ENCODE data around the gene RAB17.

Gene RAB17

DNA sequence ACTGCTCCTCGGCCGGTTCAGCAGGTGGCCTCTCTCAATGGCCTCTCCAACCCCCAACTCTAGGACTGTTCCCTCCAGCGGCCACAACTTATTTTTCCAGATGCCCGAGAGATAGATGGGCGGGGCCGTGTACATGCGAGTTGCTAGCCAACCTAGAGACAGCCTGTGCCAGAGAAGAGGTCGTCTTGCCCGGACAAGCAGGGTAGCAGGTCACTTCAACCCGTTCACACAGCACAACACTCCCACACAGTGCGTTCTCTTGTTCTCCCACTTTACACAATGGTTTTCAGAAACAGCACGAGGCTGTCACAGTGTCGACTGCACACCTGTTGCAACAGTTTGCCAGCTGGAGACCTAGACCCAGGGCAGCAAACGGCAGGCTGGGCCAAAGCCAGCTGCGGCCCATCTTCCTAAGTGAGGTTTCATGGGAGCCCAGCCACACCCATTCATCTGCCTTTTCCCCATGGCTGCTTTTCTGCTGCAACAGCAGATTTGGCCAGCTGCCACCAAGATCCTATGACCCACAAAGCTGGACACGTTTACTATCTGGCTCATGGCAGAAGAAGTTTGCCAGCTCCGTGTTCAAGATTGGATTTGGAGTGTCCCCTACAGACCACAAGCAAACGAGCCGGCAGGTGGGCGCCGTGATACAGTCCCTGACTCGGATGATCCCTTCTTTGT lies 31.4 kb downstream of the RAB17 start:
- no peak for DNase-seq

DNA sequence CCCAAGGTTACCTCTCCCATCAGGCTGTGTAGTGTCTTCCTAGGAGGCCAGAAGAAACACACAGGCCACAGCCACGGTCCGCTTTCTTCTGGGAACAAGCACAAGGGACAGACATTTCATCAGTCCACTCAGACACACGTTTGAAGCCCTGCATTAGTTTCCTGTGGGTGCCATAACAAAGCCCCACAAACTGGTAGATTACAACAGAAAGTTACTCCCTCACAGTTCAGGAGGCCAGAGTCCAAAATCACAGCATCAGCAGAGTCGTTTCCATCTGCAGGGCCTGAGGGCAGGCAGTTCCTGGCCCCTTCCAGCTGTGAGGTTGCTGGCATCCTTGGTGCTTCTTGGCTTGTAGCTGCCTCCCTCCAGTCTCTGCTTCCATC lies 32.9 kb downstream of the RAB17 start:
- DNase-seq = no peak

DNA sequence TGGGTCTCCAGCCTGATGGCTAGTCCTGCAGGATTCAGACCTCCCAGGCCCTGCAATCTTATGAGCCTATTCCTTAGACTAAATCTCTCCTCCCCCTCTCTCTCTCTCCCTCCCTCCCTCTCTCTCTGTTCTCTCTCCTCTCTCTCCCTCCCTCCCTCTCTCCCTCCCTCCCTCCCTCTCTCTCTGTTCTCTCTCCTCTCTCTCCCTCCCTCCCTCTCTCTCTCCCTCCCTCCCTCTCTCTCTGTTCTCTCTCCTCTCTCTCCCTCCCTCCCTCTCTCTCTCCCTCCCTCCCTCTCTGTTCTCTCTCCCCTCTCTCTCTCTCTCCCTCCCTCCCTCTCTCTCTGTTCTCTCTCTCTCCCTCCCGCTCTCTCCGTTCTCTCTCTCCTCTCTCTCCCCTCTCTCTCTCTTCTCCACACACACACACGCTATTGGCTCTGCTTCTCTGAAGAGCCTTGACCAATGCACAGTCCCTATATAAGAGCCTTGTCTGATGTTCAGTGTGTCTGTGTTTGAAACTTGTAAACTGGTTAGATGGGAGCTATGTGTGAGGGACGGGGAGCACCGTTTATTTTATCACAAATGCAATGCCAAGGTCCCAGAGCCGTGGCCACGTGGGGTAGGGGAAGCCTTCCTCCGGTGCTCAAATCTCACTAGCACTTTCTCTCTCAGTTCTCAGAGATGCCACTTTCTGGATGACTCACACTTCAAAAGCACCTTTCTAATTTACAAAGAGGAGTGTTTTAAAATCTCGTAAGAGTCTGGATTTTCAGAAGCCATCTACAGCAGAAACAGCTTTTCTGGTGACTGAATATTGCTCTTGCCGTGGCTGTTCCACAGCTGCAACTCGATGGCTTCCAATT lies 33.5 kb downstream of the RAB17 start:
- no peak for DNase-seq

DNA sequence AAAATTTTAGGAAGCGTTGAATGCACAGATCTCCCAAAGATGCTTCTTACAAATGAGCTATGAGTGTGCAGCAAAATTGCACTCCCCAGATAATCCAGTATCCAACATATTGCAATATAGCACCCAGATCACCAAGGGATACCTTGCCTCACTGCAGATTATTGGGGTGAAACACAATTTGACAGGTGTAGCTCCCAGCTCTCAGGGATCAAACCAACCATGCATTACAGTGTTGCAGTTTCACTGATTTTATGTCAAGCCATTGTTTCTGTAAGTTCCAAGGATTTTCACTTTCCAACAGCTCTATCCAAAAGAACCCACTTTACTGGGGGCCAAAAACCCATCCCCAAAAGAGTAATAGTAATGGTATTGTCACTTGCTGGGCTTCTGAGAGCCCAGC lies 35.0 kb downstream of the RAB17 start:
- DNase-seq = no peak

DNA sequence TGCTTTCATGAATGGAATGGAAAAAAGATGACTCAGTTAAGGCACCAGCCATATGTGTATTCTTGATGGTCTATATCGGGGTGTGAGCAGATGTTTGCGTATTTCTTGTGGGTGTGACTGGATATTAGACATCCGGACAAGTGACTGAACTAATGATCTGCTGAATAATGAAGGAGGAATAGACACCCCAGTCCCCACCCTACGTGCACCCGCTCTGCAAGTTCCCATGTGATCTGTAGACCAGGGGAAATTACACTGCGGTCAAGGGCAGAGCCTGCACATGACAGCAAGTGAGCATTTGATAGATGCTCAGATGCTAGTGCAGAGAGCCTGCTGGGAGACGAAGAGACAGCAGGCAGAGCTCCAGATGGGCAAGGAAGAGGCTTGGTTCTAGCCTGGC lies 36.6 kb downstream of the RAB17 start:
- no peak for DNase-seq

DNA sequence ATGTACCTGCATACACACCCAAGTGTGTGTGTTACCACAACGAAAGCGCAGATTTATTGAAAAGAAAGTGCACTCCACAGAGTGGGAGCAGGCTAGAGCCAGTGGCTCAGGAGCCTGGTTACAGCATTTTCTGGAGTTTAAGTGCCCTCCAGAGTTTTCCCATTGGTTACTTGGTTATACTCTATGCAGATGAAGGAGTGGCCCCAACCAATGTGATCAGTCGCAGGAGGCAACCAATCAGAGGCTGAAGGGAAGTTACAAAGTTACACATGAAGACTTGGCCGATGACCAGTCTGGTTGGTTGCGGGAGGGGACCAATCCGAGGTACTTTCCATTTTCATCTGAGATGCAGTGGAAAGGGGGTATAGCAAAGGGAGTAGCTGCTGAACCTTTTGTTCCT lies 37.6 kb downstream of the RAB17 start:
- DNase-seq = no peak

DNA sequence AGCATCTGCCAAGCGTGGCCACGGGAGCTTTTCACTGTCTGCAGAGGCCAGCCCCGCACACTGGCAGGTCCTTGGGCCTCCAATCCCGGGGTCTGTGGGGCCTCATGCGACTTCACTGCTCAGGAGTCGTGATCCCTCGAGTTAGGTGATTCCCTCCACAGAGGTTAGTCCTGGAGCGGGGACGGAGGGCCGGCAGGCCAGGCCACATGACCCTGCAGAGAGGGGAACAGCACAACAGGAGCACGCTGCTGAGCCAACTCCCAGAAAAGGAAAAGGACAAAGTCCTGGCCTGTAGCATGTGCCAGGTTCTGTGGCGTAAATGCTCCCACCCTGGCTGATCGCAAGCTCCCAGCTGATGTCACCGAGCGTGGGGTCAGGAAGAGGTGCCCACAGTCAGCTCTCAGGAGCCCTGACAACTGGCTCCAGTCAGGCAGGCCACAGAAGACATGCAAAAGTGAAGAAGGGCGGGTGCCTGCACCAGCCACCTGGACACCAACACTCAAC lies 39.4 kb downstream of the RAB17 start:
- no peak for DNase-seq

DNA sequence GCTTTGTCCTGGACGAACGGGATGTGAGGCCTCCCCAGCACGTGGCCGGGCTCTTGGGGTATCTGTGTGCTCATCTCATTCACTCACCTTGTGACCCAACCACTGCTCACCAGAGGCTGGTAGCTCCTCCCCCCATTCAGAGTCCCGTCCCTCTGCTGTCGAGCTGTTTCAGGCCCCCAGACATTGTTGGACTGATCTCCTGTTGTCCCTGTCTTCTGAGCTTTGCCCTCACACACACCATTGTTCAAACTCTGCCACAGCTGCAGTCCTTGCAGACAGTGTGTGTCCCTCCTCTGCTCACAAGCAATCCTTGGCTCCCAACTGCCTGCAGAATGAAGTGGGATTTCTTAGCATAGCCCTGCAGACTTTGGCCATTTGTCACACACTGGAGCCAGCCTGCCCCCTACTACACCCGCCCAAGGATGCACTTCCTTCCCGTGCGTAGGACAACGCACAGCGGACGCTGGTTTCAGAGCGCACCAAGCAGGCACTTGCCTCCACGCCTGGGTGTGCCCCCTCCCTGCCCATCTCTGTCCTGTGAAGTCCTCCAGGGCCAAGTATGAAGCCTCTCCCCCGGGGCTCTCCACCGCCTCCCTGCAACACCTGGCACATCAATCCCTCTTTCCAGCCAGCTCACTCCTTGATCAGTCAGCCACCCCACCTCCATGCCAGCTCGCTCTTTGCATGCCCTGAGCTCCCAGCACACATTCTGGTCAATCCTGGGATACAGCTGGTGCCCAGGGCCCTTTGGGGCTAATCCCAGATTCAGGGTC lies 40.7 kb downstream of the RAB17 start:
- DNase-seq = no peak

DNA sequence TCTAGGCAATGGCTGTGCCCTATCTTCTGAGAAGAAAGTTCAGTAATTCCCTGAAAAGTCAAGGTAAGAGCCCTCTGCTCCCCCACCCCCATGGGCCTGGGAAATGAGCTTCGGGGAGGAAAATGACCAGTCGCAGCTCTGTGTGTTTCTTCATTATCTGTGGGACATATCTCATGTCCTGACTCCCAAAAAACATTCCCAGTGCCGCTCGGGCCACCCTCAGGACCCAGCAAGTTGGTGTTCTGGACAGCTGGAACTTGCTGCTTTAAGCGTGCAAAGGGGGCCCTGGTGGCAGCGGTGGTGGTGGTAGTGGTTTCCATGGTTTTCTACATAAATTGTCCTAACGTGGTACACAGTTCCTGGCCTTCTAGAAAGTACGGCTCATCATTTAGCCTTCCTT lies 41.3 kb downstream of the RAB17 start:
- no peak for DNase-seq

DNA sequence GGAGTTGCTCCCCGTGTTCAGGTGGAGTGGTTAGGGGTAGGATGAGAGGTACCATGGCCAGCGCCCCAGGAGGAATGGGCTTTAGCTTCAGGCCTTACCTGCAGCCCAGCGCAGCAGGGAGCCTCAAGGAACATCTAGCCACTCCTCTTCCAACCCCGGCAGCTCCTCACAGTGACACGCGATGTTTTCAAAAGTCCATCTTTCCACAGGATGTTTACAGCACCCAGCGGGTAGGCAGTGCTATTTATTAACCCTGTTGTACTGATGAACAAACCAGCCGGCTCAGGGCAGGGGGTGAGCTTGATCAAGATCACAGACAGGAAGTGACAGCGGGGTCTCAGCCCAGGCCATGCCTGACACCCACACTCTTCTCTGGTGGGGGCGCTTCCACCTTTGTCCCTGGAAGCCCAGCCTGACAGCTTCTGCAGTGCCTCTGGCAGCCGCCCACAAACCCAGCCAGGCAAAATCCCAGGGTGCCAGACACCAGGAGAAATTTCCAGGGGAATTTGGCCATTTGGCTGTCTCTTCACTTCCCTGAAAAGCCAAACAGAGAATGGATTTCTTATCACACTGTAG lies 42.6 kb downstream of the RAB17 start:
- no peak for DNase-seq

DNA sequence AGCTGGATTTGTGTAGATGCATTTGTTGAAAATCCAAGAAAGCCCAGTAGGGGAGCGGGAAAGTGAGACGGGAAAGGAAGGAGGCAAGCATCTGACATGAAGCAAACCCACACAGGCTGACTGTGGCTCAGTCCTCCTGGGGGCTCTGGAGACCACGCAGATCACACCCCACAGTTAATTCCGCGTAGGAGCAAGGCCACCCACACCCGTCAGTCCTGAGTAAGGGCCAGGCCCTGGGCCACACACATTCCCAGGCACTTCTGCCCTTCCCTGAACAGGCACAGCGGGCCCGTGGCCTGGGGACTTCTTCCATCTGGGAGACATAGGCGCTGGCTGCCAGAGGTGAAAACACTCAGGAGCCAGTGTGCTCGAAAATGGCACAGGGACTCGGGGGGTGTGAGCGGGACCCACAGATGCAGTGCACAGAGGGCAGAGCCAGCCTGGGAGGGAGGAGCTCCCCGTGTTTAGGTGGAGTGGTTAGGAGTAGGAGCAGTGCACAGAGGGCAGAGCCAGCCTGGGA lies 43.6 kb downstream of the RAB17 start:
- no peak for DNase-seq

DNA sequence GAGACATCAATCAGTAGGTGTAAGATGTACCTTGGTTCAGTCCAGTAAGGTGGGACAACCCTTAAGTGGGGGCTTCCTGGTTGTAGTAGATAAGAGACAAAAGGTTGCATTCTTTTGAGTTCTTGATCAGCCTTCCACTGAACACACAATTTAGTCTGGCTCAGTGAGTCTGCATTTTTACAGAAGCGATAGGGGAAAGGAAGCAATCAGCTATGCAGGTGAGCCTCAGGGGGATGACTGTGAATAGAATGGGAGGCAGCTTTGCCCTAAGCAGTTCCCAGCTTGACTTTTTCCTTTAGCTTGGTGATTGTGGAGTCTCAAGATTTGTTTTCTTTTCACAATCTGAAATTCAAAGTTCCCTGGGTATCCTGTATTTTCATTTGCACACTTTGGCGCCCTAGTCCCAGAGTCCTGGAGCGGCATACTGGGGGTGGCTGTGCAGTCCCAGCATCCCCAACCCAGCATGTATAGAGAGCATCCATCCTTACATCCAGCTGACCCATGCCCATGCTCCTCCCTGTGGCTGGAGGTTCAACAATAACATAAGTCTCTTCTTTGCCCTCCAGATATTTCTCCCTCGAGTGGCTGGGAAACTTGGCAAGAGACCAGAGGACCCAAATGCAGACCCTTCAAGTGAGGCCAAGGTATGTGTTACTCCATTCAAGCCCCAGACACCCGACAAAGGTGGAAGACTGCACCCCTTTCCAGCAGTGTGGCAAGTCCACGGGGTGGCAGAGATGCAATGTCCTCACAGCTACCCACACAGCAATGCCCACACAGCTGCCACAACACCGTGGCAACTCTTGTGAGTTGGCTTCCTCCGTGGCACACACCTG lies 44.3 kb downstream of the RAB17 start:
- no peak for DNase-seq

DNA sequence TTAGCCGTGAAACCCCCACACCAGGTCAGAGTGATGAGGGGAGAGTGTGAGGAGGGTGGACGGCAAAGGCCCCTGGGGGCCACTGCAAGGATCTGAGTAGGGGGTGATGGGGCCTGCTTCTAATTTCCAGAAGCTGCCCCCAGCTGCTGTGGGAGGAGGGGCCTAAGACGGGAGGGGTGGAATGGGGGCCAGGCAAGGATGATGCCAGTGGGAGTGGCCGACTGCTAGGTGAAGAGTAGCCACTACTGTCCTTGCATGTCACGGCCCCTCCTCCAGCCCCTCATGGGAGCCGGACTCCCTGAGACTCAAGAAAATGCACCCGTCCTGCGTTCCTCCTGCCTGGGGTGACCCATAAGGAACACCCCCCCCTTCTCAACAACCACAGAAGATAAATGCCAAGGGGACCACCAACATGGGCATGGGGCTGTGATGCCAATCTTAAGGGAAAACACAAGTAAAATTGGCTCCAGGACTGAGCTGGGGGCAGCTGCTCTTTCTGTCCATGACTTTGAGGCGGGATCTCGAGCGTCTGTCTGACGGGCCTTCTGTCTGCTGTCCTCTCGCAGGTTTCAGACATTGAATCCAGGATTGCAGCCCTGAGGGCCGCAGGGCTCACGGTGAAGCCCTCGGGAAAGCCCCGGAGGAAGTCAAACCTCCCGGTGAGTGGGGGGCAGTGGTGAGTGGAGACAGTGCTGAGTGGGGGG lies 48.4 kb downstream of the RAB17 start:
- DNase-seq = no peak

DNA sequence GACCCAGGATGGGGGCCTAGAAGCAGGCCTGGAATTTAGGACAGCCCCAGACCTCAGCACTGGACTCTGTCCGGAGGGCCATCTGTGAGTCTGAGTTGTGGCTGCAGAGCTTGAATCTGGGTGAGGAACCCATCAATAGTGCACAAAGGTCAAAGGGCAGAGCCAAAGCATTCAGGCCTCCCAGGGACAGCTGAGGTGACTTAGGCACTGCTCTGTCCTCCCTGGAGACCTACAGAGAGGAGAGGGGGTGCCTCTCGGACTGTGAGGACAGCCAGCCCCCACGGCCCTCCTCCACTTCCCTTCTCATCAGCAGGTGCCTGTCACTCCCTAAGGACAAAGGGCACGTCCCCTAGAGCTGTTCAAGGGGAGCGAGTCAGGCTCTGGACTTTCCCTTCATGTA lies 49.3 kb downstream of the RAB17 start:
- DNase-seq = no peak

DNA sequence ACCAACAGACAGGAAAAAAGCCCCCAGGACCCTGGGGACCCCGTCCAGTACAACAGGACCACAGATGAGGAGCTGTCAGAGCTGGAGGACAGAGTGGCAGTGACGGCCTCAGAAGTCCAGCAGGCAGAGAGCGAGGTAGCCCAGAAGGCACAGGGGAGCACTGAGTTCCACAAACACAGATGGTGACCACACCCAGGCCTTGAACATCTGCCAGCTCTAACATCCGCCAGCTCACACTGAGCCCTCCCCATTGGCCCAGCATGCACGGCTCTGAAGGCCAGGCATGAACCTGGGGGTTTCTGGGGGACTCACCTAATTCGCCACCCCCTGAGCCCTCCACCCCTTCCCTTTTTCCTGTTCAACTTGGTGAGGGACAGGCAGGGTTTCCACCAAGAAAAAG lies 49.7 kb downstream of the RAB17 start:
- no peak for DNase-seq

DNA sequence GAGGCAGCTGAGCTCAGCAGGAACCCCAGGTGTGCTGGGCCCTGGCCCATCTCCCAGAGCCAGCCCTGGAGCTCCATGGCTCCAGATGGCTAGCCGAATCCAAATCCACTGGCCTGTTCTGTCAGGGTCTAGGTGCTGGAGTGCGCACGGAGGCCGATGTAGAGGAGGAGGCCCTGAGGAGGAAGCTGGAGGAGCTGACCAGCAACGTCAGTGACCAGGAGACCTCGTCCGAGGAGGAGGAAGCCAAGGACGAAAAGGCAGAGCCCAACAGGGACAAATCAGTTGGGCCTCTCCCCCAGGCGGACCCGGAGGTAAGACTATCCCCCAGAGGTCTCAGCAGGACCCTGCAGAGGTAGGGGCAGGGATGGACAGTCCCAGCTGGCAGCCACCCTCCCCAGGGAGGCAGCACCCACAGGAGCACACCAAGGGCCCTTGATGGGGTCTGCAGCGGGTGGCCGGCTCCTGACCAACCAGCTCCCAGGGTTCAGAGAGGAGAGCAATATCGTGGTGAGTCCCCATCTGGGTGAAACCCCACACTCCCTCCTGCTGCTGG lies 50.2 kb downstream of the RAB17 start:
- no peak for DNase-seq

DNA sequence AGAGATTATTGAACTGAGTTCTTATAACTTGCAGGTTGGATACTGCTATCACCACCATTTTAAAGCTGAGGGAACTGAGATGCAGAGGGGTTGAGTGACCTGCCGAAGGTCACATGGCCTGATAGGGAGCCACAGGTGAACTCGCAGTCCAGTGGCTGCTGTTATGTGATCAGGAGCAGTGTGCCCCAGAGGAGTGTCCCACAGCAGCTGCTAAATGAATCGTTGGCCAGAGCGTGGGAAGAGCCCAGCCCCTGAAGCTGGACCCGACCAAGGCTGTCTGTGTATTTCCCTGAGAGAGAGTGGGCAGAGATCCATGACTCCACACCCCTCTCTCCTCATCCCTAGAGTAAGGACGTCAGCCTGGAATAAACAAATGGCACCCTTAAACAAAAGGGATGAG lies 50.9 kb downstream of the RAB17 start:
- DNase-seq = no peak

DNA sequence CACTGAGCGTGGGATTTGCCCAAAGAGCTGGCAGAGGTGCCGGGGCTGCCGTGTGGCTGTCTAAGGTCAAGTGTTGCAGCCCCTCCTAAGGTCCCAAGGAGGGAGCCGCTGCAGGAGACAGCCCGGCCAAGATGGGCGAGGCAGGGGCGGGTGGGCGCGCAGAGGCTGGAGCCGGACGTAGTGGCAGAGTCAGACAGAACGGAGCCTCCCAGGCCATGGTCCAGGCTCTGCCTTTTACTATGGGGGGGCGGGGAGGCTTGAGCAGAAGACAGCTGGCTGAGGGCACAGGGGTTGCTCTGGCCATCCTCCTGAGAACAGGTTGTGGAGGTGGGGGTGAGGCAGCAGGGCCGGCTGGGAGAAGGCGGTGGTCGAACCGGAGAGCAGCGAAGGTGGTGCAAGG lies 51.6 kb downstream of the RAB17 start:
- DNase-seq = no peak

DNA sequence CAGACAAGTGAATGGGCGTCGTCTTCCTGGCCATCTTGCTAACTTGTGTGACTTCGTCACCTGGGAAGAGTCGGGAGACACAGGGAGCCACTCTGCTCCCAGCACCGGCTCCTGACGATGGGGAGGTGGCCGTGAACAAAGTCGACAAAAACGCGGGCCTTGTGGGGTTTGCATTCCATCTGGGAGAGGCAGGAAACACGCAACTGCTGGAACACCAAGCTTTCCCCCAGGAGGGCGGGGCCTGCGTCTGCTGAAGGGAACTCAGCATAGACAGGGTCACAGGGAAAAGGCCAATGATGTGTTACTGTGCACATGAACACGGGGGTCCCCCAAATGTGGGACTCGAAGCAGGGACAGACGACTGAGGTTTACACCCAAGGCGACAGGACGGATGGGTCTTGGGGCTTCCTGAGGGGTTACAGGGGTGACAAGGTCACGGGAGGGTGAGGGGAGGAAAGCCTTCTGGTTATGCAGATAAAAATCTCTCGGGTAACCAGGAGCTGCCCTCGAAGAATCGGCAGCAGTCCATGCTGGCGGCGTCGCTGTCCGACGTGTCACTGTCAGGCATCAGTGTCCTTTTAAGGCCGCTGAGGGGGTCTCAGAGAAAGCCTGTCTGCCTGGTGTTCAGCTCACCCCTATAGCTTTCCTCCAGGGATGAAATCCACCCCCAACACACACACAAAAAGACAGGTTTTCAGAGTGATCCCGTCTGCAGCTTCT lies 52.4 kb downstream of the RAB17 start:
- DNase-seq = no peak

DNA sequence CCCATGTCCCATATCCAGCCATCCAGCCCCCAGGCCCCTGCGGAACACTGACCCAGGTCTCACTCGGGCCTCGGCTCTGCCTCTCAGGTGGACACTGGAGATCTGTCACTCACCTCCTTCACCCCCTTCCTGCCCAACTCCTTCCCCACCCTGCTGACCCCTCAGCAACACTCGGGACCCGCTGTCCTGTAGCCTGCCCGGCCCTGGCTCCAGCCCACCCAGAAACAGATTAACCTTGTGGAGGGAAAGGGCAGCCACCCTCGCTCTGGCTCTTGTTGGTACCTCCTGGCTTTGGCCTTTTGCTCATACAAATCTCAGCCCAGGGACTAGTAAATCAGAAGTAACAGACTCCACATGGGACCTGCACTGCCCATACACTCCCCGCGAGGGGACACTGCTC lies 53.9 kb downstream of the RAB17 start:
- no peak for DNase-seq

DNA sequence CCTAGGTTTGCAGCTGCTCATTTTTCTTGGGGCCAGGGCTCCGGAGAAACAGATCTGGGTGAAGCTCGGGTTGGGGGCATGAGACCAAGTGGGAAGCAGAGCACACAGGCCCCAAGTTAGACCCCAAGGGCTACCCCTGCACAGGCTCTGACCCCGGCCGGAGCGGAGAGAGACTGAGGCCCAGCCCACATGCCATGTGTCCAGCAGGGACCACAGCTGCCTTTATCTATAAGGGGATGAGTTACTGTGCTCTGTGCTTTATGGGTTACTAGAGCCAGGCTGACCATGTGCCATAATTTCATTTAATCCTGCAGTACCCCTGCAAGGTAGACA lies 54.5 kb downstream of the RAB17 start:
- no peak for DNase-seq

Measured in Kasumi-1 (cell line).